ENCODE results near the gene SSRP1. TPM values are rescaled to one million over a fixed set of nuclear protein-coding genes. Genes with fewer than 3 reads are reported as not detected.

SSRP1 gene
- total RNA-seq, 1 donor from 2014 or later = 186 TPM

- Histone ChIP-seq H3K36me3 (no peaks in the 10 kb centered on the region), H3F3A (ENCODE audit: low read depth) (peaks cover 15% of the 10 kb centered on the region), H3K27ac (no peak overlapping the region), H3K4me1 (peaks cover 5% of the 10 kb centered on the region), H3K79me2 (ENCODE audit: low read depth) (peaks cover 37% of the 10 kb centered on the region), H3K4me2 (no peak overlapping the region), H2AFZ (replicated peaks) (no peak overlapping the region), H4K20me1 (ENCODE audit: low read depth) (peaks cover 57% of the 10 kb centered on the region), H3K9ac (no peak overlapping the region), H3K9me3 (ENCODE audit: low read depth) (no peaks in the 10 kb centered on the region), H3K4me3 (no peak overlapping the region), H3K27me3 (no peaks in the 10 kb centered on the region)
- Mint-ChIP-seq H3K4me3 (peak overlapping the region; percentile 66), H3K27ac (no peak overlapping the region), H3K27me3 (ENCODE audit: insufficient read depth, low read depth) (peaks cover 7% of the 10 kb centered on the region), H3K9me3 (no peaks in the 10 kb centered on the region), H3K36me3 (peaks cover 32% of the 10 kb centered on the region), H3K4me1 (peaks cover 34% of the 10 kb centered on the region)
- TF ChIP-seq EZH2 (IDR thresholded peaks at IDR 0.05) = no peak
- TF ChIP-seq EZH2phosphoT487 (IDR thresholded peaks at IDR 0.05) = no peak
- no peak for TF ChIP-seq CTCF (IDR thresholded peaks at IDR 0.05)
- no peak for DNase-seq (ENCODE audit: low spot score)
Observed at GRCh38 chr11:57309106-57310059, 26.3 kb downstream of the SSRP1 start.

GRCh38 chr11:57308426-57309060, 27.1 kb downstream of the SSRP1 start:
- peaks cover 36% of the 10 kb centered on the region for H3K36me3 Mint-ChIP-seq
- no peak overlapping the region for H3K4me3 Mint-ChIP-seq
- Histone ChIP-seq H3K4me1 (peaks cover 5% of the 10 kb centered on the region), H3K27me3 (no peaks in the 10 kb centered on the region), H3K36me3 (no peaks in the 10 kb centered on the region), H3F3A (ENCODE audit: low read depth) (peaks cover 15% of the 10 kb centered on the region), H2AFZ (replicated peaks) (no peak overlapping the region), H4K20me1 (ENCODE audit: low read depth) (peaks cover 51% of the 10 kb centered on the region), H3K4me3 (no peak overlapping the region), H3K27ac (no peak overlapping the region), H3K79me2 (ENCODE audit: low read depth) (peaks cover 37% of the 10 kb centered on the region), H3K9ac (no peak overlapping the region), H3K4me2 (no peak overlapping the region), H3K9me3 (ENCODE audit: low read depth) (no peaks in the 10 kb centered on the region)
- peaks cover 26% of the 10 kb centered on the region for H3K4me1 Mint-ChIP-seq
- TF ChIP-seq EZH2 (IDR thresholded peaks at IDR 0.05) (no peak), EZH2phosphoT487 (IDR thresholded peaks at IDR 0.05) (no peak), CTCF (IDR thresholded peaks at IDR 0.05) (no peak)
- H3K9me3 Mint-ChIP-seq = no peaks in the 10 kb centered on the region
- H3K27ac Mint-ChIP-seq = no peak overlapping the region
- peaks cover 7% of the 10 kb centered on the region for H3K27me3 Mint-ChIP-seq (ENCODE audit: insufficient read depth, low read depth)
- no peak for DNase-seq (ENCODE audit: low spot score)

GRCh38 chr11:57307666-57308270, 27.9 kb downstream of the SSRP1 start:
- peaks cover 7% of the 10 kb centered on the region for H3K27me3 Mint-ChIP-seq (ENCODE audit: insufficient read depth, low read depth)
- peaks cover 15% of the 10 kb centered on the region for H3F3A ChIP-seq (ENCODE audit: low read depth)
- no peak overlapping the region for H2AFZ ChIP-seq (replicated peaks)
- no peak overlapping the region for H3K4me3 ChIP-seq
- peaks cover 37% of the 10 kb centered on the region for H3K79me2 ChIP-seq (ENCODE audit: low read depth)
- no peak overlapping the region for H3K9ac ChIP-seq
- H3K9me3 ChIP-seq (ENCODE audit: low read depth) = no peaks in the 10 kb centered on the region
- H3K36me3 ChIP-seq = no peaks in the 10 kb centered on the region
- no peak overlapping the region for H3K4me2 ChIP-seq
- H3K4me1 Mint-ChIP-seq = peaks cover 26% of the 10 kb centered on the region
- no peak overlapping the region for H3K27ac Mint-ChIP-seq
- H4K20me1 ChIP-seq (ENCODE audit: low read depth) = peaks cover 54% of the 10 kb centered on the region
- TF ChIP-seq EZH2phosphoT487 (IDR thresholded peaks at IDR 0.05) (no peak), CTCF (IDR thresholded peaks at IDR 0.05) (no peak), EZH2 (IDR thresholded peaks at IDR 0.05) (no peak)
- H3K27ac ChIP-seq = no peak overlapping the region
- H3K4me3 Mint-ChIP-seq = no peak overlapping the region
- peaks cover 42% of the 10 kb centered on the region for H3K36me3 Mint-ChIP-seq
- H3K4me1 ChIP-seq = peaks cover 5% of the 10 kb centered on the region
- no peaks in the 10 kb centered on the region for H3K27me3 ChIP-seq
- H3K9me3 Mint-ChIP-seq = no peaks in the 10 kb centered on the region
- DNase-seq (ENCODE audit: low spot score) = no peak
